G401.6 (cell line): ENCODE data around the gene SYF2.
A peak's percentile ranks its signal among the peaks of the same experiment; 100 is the strongest.
"Not testable (repeated sequence)": the region's sequence is repeated elsewhere in the genome, so short reads cannot be mapped to it uniquely, and the experiment has no call there.

ENCODE experiments used
- FAIRE-seq: peaks from 2 replicates; lab custom pipeline; 2012; peaks lifted over from hg19 to GRCh38; lab: Jason Lieb, UNC

Gene SYF2

GRCh38 chr1:25205786-25206185, 26.5 kb downstream of the SYF2 start:
- FAIRE-seq = no peak

GRCh38 chr1:25204797-25205480, 27.4 kb downstream of the SYF2 start:
- peak; percentile 77 for FAIRE-seq

GRCh38 chr1:25201006-25201405, 31.3 kb downstream of the SYF2 start:
- FAIRE-seq = no peak

DNA sequence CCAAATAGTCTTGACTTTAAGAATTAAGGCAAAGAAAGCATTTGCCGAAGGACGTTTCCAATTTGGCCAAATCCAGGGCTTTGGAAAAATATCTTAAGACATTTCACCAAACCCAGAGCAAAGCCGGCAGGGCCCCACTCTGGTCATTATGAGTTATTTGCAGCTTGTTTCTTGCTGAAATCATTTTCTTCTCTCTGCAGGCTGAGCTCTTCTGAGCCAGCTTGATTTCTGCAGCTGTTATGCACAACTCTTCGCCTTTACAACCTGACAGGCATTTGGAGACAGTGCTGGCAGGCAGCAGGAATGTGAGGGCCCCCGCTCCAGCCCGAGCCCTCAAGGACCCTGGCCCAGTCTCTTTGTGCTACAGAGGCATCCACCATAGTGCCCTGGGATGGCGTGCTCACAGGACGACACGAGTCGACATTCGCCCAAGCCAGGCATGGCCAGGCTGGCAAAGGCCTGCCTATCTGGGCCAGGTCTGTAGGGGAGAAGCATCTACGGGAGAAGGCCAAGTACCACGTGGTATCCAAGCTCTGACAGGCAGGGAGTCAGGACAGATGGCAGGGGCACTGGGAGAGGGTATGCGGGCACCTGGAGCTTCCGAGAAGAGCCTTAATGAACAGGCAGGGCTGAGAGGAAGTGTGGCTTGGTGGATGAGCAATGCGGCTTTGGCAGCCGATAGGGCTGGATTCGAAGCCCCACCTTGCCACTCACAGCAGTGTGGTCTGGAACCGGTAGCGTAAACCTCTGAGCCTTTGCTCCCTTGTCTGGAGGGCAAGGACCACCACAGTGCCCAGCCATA, 32.3 kb downstream of the SYF2 start:
- FAIRE-seq = no peak

- no peak for FAIRE-seq
These were observed 33.5 kb downstream of the SYF2 start for GRCh38 chr1:25198663-25199252.

- FAIRE-seq = no peak
These were observed 34.2 kb downstream of the SYF2 start for GRCh38 chr1:25197982-25198662.

DNA sequence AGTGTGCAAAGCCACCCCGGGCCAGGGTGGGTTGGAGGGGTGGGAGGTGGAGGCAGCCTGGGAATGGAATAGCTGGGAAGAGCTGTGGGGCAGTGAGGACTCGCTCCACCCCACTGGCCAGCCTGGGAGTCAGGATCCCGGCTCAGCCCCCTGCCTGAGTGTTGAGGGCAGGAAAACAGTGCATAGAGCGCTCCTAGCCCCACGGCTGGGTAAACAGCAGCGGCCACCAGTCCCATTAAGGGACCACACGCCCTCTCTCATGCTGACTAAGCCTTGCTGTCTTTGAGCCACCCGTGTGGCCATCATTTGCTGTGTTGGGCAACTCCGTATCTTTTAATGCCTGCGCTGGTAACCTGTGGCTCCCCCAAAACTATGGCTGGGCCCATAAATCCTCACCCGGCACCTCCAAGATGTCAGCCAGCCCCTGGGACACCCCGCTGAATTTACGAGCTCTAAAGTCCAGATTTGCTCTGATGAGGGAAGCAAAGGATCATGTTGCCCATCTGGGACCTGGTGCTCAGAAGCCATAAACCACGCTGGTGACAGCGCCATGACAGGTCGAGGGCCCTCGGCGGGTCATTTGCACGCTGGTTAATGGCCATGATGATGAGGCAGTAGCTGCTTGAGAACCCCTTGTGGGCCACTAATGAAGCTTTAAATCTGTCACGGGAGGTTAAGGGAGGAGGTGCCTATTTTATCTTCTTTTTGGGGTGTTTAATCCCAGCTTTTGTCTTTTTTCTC, 34.9 kb downstream of the SYF2 start:
- no peak for FAIRE-seq

DNA sequence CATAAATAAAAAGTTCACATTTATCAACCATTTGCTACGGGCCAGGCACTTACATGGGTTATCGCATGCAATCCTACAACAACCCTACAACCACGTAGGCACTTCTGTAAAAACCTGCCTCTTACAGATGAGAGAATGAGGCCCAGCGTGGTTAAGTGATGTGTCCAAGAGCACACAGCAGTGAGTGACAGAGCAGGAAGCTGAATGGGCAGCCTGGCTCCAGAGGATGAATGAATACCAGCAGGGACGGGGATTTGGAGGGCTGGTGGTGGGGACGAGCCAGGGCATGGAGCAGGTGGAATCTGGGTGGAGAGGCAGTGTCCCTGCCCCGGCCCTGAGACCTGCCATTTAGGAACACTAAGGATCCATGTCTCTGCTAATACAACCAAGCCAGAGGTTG, 35.5 kb downstream of the SYF2 start:
- FAIRE-seq = no peak

- FAIRE-seq = no peak
These were observed 36.5 kb downstream of the SYF2 start for GRCh38 chr1:25195835-25196234.

DNA sequence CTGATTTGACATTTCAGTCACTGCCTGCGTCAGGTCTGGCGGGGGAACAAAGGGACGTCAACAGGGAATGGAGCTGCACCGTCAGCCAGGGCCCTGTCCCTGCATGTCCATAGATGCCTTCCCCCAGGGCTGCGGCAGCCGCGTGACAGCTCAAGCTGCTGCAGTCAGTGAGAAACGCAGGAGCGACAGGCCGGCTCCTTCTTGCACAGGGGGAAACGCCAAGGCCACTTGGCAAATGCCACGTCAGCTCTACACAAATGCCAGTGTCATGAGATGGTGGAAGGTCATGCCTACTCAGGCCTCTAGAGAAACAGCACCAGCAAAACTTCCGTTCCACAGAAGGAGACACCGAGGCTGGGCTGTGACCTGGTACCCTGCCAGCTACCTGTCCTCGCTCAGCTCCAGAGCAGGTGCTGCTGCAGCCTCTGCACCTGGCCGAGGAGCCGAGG, 37.7 kb downstream of the SYF2 start:
- FAIRE-seq = no peak

DNA sequence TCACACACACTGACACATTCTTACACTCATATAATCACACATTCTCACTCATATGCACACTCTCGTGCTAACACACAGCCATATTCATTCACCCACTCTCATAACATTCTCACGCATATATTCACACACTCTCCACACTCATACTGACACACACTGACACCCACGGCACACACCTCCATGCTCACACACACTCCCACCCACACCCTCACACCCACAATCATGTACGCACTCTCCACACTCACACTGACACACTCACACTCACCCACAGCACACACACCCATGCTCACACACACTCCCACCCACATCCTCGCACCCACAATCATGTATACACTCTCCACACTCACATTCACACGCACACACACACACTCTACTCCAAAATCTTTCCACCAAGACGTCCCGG, 38.2 kb downstream of the SYF2 start:
- FAIRE-seq = no peak

GRCh38 chr1:25193229-25193628, 39.1 kb downstream of the SYF2 start:
- FAIRE-seq = no peak

GRCh38 chr1:25192154-25192553, 40.1 kb downstream of the SYF2 start:
- no peak for FAIRE-seq

DNA sequence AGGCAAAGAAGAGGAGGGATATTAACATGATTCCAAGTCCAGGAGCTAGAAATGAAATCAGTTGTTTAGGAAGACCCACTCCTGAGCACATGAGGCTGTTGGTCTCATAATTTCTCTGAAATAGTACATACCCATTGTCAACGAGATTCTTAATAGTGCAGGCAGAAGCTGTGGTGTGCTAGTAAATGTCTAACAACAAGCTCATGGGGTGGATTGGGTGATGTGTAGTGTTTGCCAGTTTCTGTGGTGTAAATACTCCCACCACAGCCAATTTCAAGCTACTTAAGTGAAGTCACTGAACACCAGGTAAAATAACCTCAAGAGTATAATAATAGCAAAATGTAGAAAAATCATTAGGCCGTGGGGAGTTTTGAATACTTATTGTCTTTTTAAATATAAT, 42.0 kb downstream of the SYF2 start:
- FAIRE-seq = no peak

GRCh38 chr1:25187904-25188303, 44.4 kb downstream of the SYF2 start:
- not testable (repeated sequence) for FAIRE-seq

GRCh38 chr1:25187077-25187476, 45.2 kb downstream of the SYF2 start:
- FAIRE-seq = no peak

GRCh38 chr1:25186161-25187007, 45.9 kb downstream of the SYF2 start:
- FAIRE-seq = no peak

DNA sequence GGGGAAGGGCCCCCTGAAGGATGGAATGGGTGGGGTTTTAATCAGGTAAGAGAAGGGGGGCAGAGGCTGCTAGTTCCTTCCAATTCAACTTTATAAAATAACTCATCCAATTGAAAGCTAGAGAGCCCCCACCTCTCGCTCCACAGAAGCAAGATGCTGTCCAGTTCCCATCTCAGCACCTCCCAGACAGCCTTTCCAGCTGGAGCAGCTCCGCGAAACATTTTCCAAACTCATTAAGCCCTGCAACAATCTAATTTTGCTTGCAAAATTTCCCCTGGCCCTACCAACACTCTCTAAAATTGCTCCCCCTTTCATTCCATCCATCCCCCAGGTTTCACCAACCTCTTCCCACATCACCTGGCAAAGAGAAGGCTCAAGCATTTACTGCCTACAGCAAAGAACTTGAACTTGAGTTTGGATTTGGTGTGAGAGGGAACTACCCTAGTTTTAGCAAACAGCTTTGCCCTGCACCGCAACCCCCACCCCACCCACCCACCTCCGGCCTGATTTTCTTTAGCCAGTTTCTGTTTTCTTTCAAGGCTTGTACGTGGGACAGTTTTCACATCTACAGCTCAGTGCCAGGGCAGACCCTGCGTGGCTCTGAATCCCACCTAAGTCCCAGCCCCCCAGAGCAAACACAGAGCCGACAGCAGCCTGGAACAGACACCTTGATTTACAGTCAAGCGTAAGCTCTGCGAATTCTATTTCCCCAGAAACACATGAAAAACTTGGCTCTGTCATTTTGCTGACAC, 46.7 kb downstream of the SYF2 start:
- no peak for FAIRE-seq

GRCh38 chr1:25184001-25184762, 48.1 kb downstream of the SYF2 start:
- FAIRE-seq = no peak
